ENCODE data around the gene DMD. TPM values are rescaled to one million over a fixed set of nuclear protein-coding genes. Genes with fewer than 3 reads are reported as not detected.

DMD gene
- total RNA-seq, 1 experiment from 2014 or later: 2.2 TPM

GRCh38 chrX:31112226-31112999 lies 2098.9 kb downstream of the DMD start:
- ATAC-seq (no peak), DNase-seq (ENCODE audit: low read depth, low spot score) (no peak)
- ChIA-PET CTCF (no interaction called here), POLR2A (no interaction called here)
- H3K36me3 ChIP-seq (ENCODE audit: control insufficient read depth, insufficient read depth, low read length): no peaks in the 10 kb centered on the region
- H3K9me3 ChIP-seq (ENCODE audit: control insufficient read depth, insufficient read depth, low read depth, low read length): no peaks in the 10 kb centered on the region
- intact Hi-C loops (cut with micrococcal nuclease; ENCODE audit: unreplicated experiment): no loop called here
- TF ChIP-seq CTCF (IDR thresholded peaks at IDR 0.05): no peak
- TF ChIP-seq REST (IDR thresholded peaks at IDR 0.05; ENCODE audit: insufficient read depth in 1 of 2, low read depth in 2 of 2, low read length in 1 of 2): no peak
- no peak for TF ChIP-seq TCF7L2 (IDR thresholded peaks at IDR 0.05; ENCODE audit: low read depth, low read length)
- TF ChIP-seq SIN3A (IDR thresholded peaks at IDR 0.05; ENCODE audit: borderline replicate concordance, insufficient read depth, low read depth, low read length): no peak
- TF ChIP-seq POLR2AphosphoS5 (IDR thresholded peaks at IDR 0.05; ENCODE audit: low read depth, low read length): no peak
- no peak overlapping the region for H3K4me3 ChIP-seq (ENCODE audit: low read depth in 2 of 2, low read length in 2 of 2)
- H3K4me1 ChIP-seq (ENCODE audit: control insufficient read depth, insufficient read depth, low read length): no peaks in the 10 kb centered on the region
- H3K27ac ChIP-seq (ENCODE audit: low read length): no peak overlapping the region
- no peaks in the 10 kb centered on the region for H3K27me3 ChIP-seq (ENCODE audit: control insufficient read depth, insufficient read depth, low read length)
- no TSS peak for BruUV-seq (replicated peaks)
- in situ Hi-C loops (cut with HindIII; ENCODE audit: low pct_unique_long_range_greater_than_20kb, low sequenced_read_pairs): no loop called here

- H3K4me1 ChIP-seq (ENCODE audit: control insufficient read depth, insufficient read depth, low read length): no peaks in the 10 kb centered on the region
- in situ Hi-C loops (cut with HindIII; ENCODE audit: low pct_unique_long_range_greater_than_20kb, low sequenced_read_pairs): no loop called here
- no peak overlapping the region for H3K27ac ChIP-seq (ENCODE audit: low read length)
- no peaks in the 10 kb centered on the region for H3K36me3 ChIP-seq (ENCODE audit: control insufficient read depth, insufficient read depth, low read length)
- ChIA-PET POLR2A (no interaction called here), CTCF (no interaction called here)
- TF ChIP-seq SIN3A (IDR thresholded peaks at IDR 0.05; ENCODE audit: borderline replicate concordance, insufficient read depth, low read depth, low read length) (no peak), CTCF (IDR thresholded peaks at IDR 0.05) (no peak), TCF7L2 (IDR thresholded peaks at IDR 0.05; ENCODE audit: low read depth, low read length) (no peak), POLR2AphosphoS5 (IDR thresholded peaks at IDR 0.05; ENCODE audit: low read depth, low read length) (no peak), REST (IDR thresholded peaks at IDR 0.05; ENCODE audit: insufficient read depth in 1 of 2, low read depth in 2 of 2, low read length in 1 of 2) (no peak)
- H3K27me3 ChIP-seq (ENCODE audit: control insufficient read depth, insufficient read depth, low read length): no peaks in the 10 kb centered on the region
- intact Hi-C loops (cut with micrococcal nuclease; ENCODE audit: unreplicated experiment): no loop called here
- no TSS peak for BruUV-seq (replicated peaks)
- ATAC-seq (no peak), DNase-seq (ENCODE audit: low read depth, low spot score) (no peak)
- no peaks in the 10 kb centered on the region for H3K9me3 ChIP-seq (ENCODE audit: control insufficient read depth, insufficient read depth, low read depth, low read length)
- H3K4me3 ChIP-seq (ENCODE audit: low read depth in 2 of 2, low read length in 2 of 2): no peak overlapping the region
Measured at GRCh38 chrX:31110657-31111056, 2100.7 kb downstream of the DMD start.

Data from Panc1 (cell line).